GM23248 (cell line): ENCODE results near the gene WTAP.

Experiments used
- EZH2 ChIP-seq: fragments of 200-600 bp; sonication (generic); IDR thresholded peaks from 2 replicates; pipeline ENCODE4 v1.6.1; 2018; ENCODE audit warnings: antibody characterized with exemption, mild to moderate bottlenecking; ENCODE audit not compliant: insufficient read depth, poor library complexity, severe bottlenecking
- EZH2phosphoT487 ChIP-seq: fragments of 200-600 bp; sonication (generic); IDR thresholded peaks from 2 replicates; pipeline ENCODE4 v1.6.1; 2018; ENCODE audit warnings: antibody characterized with exemption, moderate library complexity, mild to moderate bottlenecking, low read depth; ENCODE audit not compliant: insufficient read depth

DNA sequence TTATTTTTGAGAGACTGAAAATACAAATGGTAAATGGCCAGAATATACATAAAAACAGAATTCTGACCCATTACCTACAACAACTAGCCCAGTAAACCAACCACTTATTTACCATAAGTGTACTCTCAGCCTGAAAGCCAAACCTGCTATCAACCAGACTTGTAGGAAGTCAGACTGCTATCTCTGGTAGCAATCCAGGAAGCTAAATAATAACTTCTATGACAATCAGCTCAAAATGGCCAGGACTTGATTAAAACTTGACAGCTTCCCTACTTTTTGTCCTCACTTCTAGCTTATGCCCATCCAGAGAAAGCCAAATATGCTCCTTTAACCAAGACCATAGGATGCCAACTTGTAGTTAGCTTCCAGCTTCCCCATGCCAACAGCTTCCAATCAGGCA, 4.7 kb upstream of the WTAP start:
- TF ChIP-seq EZH2 (no peak), EZH2phosphoT487 (no peak)
